Endothelial cell of umbilical vein (primary cell): ENCODE measurements around the gene DENND1A. TPM values are rescaled to one million over a fixed set of nuclear protein-coding genes. Genes with fewer than 3 reads are reported as not detected.

ENCODE experiments used
- BruUV-seq: library from RNA; stranded (reverse); fragments of 400-500 nt; replicated peaks from 2 replicates; lab custom pipeline; 2021; lab: Mats Ljungman, UMichigan
- CTCF ChIA-PET: fragments of 300-600, 350-600 bp; sonication (Branson Sonifier 250); formaldehyde crosslinking; loops from one replicate; lab custom pipeline; 2021; ENCODE audit warnings: antibody characterized with exemption, inconsistent platforms; lab: Charles Lee
- POLR2A ChIA-PET: fragments of 300-600, 350-600 bp; sonication (Branson Sonifier 250); formaldehyde crosslinking; loops from one replicate; lab custom pipeline; 2021; ENCODE audit warnings: antibody characterized with exemption, inconsistent platforms; lab: Charles Lee
- DNase-seq: peaks from one replicate; pipeline ENCODE4 v3.0.0-alpha.2; 2011; ENCODE audit warnings: low read depth, low spot score
- FAIRE-seq: peaks from 2 replicates; lab custom pipeline; 2011; peaks lifted over from hg19 to GRCh38; lab: Jason Lieb, UNC
- H2AFZ ChIP-seq: 2 replicates; pipeline ENCODE4 v1.6.0; 2012; ENCODE audit warnings: low read depth, low read length, control low read depth, inconsistent platforms
- H3K27ac ChIP-seq: 2 replicates; pipeline ENCODE4 v1.5.1; 2011; ENCODE audit warnings: low read depth, mild to moderate bottlenecking, control low read depth, low read length, moderate library complexity; ENCODE audit not compliant: insufficient read depth
- H3K27me3 ChIP-seq, 2 experiments: 2 replicates each; pipeline versions ENCODE4 v1.6.0 to v1.6.1; 2011; ENCODE audit warnings: low read length in 2 of 2, mixed read lengths in 1 of 2; ENCODE audit not compliant: control insufficient read depth in 2 of 2, insufficient read depth in 2 of 2
- H3K36me3 ChIP-seq, 2 experiments: 2 replicates in 1 of 2; 3 replicates in 1 of 2; pipeline ENCODE4 v1.5.1; 2011; ENCODE audit warnings: low read length in 2 of 2, mild to moderate bottlenecking in 1 of 2, moderate library complexity in 1 of 2; ENCODE audit not compliant: control insufficient read depth in 2 of 2, insufficient read depth in 2 of 2; ENCODE audit errors: extremely low read depth in 1 of 2
- H3K4me1 ChIP-seq: 3 replicates; pipeline ENCODE4 v1.5.1; 2011; ENCODE audit warnings: mild to moderate bottlenecking, low read length; ENCODE audit not compliant: control insufficient read depth, insufficient read depth; ENCODE audit errors: extremely low read depth
- H3K4me2 ChIP-seq: 2 replicates; pipeline ENCODE4 v1.6.1; 2011; ENCODE audit warnings: low read length, control low read depth, mixed read lengths; ENCODE audit not compliant: insufficient read depth
- H3K4me3 ChIP-seq, 3 experiments: fragments of 200-600 bp in 1 of 3; sonication (generic), shearing (Covaris generic) in 1 of 3; replicated peaks in 1 of 3; 2 replicates each; pipeline ENCODE4 v1.5.1; 2011 to 2016; ENCODE audit warnings: control low read depth in 3 of 3, low read length in 3 of 3, mild to moderate bottlenecking in 2 of 3, inconsistent platforms in 1 of 3, low read depth in 1 of 3, moderate library complexity in 1 of 3; ENCODE audit not compliant: insufficient read depth in 1 of 3
- H3K79me2 ChIP-seq: 2 replicates; pipeline ENCODE4 v1.6.0; 2012; ENCODE audit warnings: low read length, inconsistent platforms; ENCODE audit not compliant: control insufficient read depth, insufficient read depth
- H3K9ac ChIP-seq: replicated peaks from 2 replicates; pipeline ENCODE3; 2011; ENCODE audit warnings: low read length, control low read depth; ENCODE audit not compliant: insufficient read depth; ENCODE audit errors: extremely low read depth
- H3K9me1 ChIP-seq: replicated peaks from 3 replicates; pipeline ENCODE4 v1.6.0; 2011; ENCODE audit warnings: mild to moderate bottlenecking, low read length; ENCODE audit not compliant: control insufficient read depth, insufficient read depth; ENCODE audit errors: extremely low read depth
- H3K9me3 ChIP-seq: replicated peaks from 2 replicates; pipeline ENCODE4 v1.5.1; 2012; ENCODE audit warnings: low read length, inconsistent platforms; ENCODE audit not compliant: control insufficient read depth, insufficient read depth
- H4K20me1 ChIP-seq: replicated peaks from 2 replicates; pipeline ENCODE3; 2011; ENCODE audit warnings: mild to moderate bottlenecking, low read length; ENCODE audit not compliant: control insufficient read depth, insufficient read depth; ENCODE audit errors: extremely low read depth
- EZH2 ChIP-seq: IDR thresholded peaks from 2 replicates; pipeline ENCODE4 v1.6.1; 2012; ENCODE audit warnings: borderline replicate concordance, low read depth, mild to moderate bottlenecking, moderate library complexity, low read length, inconsistent platforms; ENCODE audit not compliant: severe bottlenecking
- FOS ChIP-seq: IDR thresholded peaks from 2 replicates; pipeline ENCODE4 v1.6.1; 2011; ENCODE audit warnings: mild to moderate bottlenecking, low read length, moderate library complexity, borderline replicate concordance; ENCODE audit not compliant: insufficient read depth
- GATA2 ChIP-seq: IDR thresholded peaks from 2 replicates; pipeline ENCODE4 v1.7.0; 2011; ENCODE audit warnings: low read depth, mild to moderate bottlenecking, moderate library complexity, mixed read lengths, low read length; ENCODE audit not compliant: insufficient read length, insufficient read depth
- JUN ChIP-seq: IDR thresholded peaks from 2 replicates; pipeline ENCODE4 v1.6.1; 2011; ENCODE audit warnings: borderline replicate concordance, low read depth; ENCODE audit not compliant: insufficient read length, insufficient read depth
- MYC ChIP-seq: IDR thresholded peaks from one replicate; pipeline ENCODE4 v1.6.1; 2011; ENCODE audit warnings: mild to moderate bottlenecking, low read depth, low read length
- POLR2A ChIP-seq: IDR thresholded peaks from 2 replicates; pipeline ENCODE4 v1.6.1; 2012; ENCODE audit warnings: low read depth, mild to moderate bottlenecking, control low read depth, low read length
- POLR2AphosphoS5 ChIP-seq: IDR thresholded peaks from 2 replicates; pipeline ENCODE4 v1.6.1; 2012; ENCODE audit warnings: low read depth, mild to moderate bottlenecking, control low read depth, low read length, moderate library complexity; ENCODE audit not compliant: insufficient read depth
- dilution Hi-C: fragments of 300-500 bp; cut with MboI; formaldehyde crosslinking; loops from one replicate; pipeline ENCODE4 v1.15.0; 2019; ENCODE audit warnings: low sequenced_read_pairs; ENCODE audit not compliant: extremely low pct_ligation_motif_present
- intact Hi-C: fragments of 100-400 bp; cut with micrococcal nuclease; formaldehyde crosslinking; loops from one replicate; pipeline ENCODE4 v1.10.0; 2022
- polyA plus RNA-seq, 4 experiments: library from polyadenylated mRNA; depleted of rRNA in 3 of 4; stranded (reverse) in 3 of 4; unstranded in 1 of 4; fragments of >200 nt; gene quantifications; 2 replicates each; pipeline versions ENCODE4 v1.2.1 to v1.2.3, GENCODE V29; 2011 to 2012; ENCODE audit warnings: missing spikeins in 1 of 4
- total RNA-seq: library from RNA; stranded (reverse); gene quantifications from 2 replicates; pipeline ENCODE4 v1.2.3, GENCODE V29; 2021
- TF ChIP-seq, protein P1 (sequence below), 2 donors: IDR thresholded peaks; 1 replicate in 1 of 2; 2 replicates in 1 of 2; pipeline ENCODE4 v1.5.1; 2011; ENCODE audit warnings: low read length in 2 of 2, mild to moderate bottlenecking in 2 of 2, moderate library complexity in 2 of 2, control low read depth in 1 of 2, inconsistent platforms in 1 of 2, low read depth in 1 of 2; ENCODE audit not compliant: insufficient read depth in 1 of 2; ENCODE audit errors: extremely low read depth in 1 of 2
- TF ChIP-seq, protein P2 (sequence below): IDR thresholded peaks from 2 replicates; pipeline ENCODE4 v1.6.1; 2011; ENCODE audit not compliant: insufficient read depth, insufficient read length

Gene DENND1A
- total and polyA plus RNA-seq, 2 donors (not counting 3 experiments of a cell fraction or from before 2014, with no cell fraction given) = 18.5 to 24.5 TPM

- DNase-seq (no peak), FAIRE-seq (no peak)
- Histone ChIP-seq H2AFZ (no peak overlapping the region), H3K9ac (no peak overlapping the region), H3K36me3 (no peaks in the 10 kb centered on the region), H3K4me3 (no peak overlapping the region), H3K27me3 (peaks cover 2 to 9% of the 10 kb centered on the region in 2 experiments), H3K79me2 (no peaks in the 10 kb centered on the region), H3K27ac (no peak overlapping the region), H3K4me1 (no peaks in the 10 kb centered on the region), H3K4me2 (no peak overlapping the region), H3K9me1 (no peaks in the 10 kb centered on the region), H4K20me1 (no peaks in the 10 kb centered on the region), H3K9me3 (no peaks in the 10 kb centered on the region)
- no TSS peak for BruUV-seq
- dilution Hi-C loops = no loop called here
- ChIA-PET CTCF (no interaction called here), POLR2A (interaction anchor here (0.7 kb wide), 1 partner anchor 274 kb away, joined by 3 read pairs; no protein-coding TSS in a partner anchor)
- TF ChIP-seq MYC (no peak), POLR2A (no peak), FOS (no peak), POLR2AphosphoS5 (no peak), EZH2 (no peak), GATA2 (no peak), JUN (no peak)
- TF ChIP-seq, protein P1, sequence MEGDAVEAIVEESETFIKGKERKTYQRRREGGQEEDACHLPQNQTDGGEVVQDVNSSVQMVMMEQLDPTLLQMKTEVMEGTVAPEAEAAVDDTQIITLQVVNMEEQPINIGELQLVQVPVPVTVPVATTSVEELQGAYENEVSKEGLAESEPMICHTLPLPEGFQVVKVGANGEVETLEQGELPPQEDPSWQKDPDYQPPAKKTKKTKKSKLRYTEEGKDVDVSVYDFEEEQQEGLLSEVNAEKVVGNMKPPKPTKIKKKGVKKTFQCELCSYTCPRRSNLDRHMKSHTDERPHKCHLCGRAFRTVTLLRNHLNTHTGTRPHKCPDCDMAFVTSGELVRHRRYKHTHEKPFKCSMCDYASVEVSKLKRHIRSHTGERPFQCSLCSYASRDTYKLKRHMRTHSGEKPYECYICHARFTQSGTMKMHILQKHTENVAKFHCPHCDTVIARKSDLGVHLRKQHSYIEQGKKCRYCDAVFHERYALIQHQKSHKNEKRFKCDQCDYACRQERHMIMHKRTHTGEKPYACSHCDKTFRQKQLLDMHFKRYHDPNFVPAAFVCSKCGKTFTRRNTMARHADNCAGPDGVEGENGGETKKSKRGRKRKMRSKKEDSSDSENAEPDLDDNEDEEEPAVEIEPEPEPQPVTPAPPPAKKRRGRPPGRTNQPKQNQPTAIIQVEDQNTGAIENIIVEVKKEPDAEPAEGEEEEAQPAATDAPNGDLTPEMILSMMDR (IDR thresholded peaks at IDR 0.05; ENCODE audit: extremely low read depth in 1 of 2, insufficient read depth in 1 of 2, low read depth in 1 of 2, low read length in 2 of 2) = no peak
- TF ChIP-seq, protein P2, sequence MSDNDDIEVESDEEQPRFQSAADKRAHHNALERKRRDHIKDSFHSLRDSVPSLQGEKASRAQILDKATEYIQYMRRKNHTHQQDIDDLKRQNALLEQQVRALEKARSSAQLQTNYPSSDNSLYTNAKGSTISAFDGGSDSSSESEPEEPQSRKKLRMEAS = no peak
- intact Hi-C loops = no loop called here
These were observed 34.8 kb upstream of the DENND1A start for GRCh38 chr9:123964761-123965160.
